ENCODE results near the gene ZSCAN22.

The ZSCAN22 gene

GRCh38 chr19:58351990-58352755 lies 25.4 kb downstream of the ZSCAN22 start:
- Mint-ChIP-seq H3K9me3 (ENCODE audit: low read depth) (no peaks in the 10 kb centered on the region), H3K36me3 (peaks cover 4% of the 10 kb centered on the region), H3K4me3 (no peak overlapping the region), H3K27me3 (no peaks in the 10 kb centered on the region), H3K27ac (no peak overlapping the region), H3K4me1 (ENCODE audit: low read depth) (peaks cover 30% of the 10 kb centered on the region)

- Mint-ChIP-seq H3K36me3 (peaks cover 4% of the 10 kb centered on the region), H3K9me3 (ENCODE audit: low read depth) (no peaks in the 10 kb centered on the region), H3K4me1 (ENCODE audit: low read depth) (peaks cover 30% of the 10 kb centered on the region), H3K27ac (no peak within 1 kb of the TSS), H3K4me3 (no peak within 1 kb of the TSS), H3K27me3 (no peaks in the 10 kb centered on the region)
Observed at GRCh38 chr19:58352760-58353671, 26.2 kb downstream of the ZSCAN22 start, which contains the start of gene A1BG. Gene A1BG (minus strand): TSS chr19:58353492. CDS start chr19:58353437, 55 bp downstream.

DNA sequence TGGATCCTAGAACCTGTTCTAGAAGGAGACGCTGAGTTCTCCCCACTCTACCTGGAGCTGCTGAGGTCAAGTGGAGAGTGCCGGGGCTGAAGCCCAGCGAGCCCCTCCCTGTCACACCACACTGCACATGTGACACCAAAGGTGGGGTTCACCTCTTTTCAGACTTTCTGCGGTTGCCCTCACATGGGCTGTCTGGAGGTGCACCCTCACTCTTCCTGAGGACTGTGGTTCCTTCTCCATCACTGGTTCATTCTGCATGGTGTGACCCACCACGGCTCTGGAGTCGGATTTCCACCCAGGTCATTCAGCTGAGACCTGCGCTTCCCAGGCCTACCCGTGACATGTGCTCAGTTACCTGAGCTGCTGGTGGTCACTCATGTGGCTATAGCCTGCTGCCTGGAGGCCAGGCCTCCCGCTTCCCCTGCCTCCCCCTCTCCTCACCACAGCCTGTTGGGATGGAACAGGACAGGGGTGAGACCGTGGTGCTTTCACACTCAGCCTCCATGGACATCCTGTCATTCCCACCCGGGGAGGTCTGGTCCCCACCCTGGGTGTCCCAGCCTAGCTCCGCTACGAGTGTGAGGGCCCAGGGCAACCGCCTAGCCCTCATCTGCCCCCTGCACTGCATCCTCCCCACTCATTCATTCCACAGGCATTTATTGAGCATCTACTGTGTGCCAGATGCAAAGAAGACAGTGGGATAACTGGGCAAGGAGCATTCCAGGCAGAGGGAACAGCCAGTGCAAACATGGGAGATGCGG lies 27.1 kb downstream of the ZSCAN22 start:
- H3K36me3 Mint-ChIP-seq, result peaks cover 4% of the 10 kb centered on the region
- H3K4me1 Mint-ChIP-seq (ENCODE audit: low read depth), result peaks cover 24% of the 10 kb centered on the region
- no peak overlapping the region for H3K27ac Mint-ChIP-seq
- no peaks in the 10 kb centered on the region for H3K27me3 Mint-ChIP-seq
- no peak overlapping the region for H3K4me3 Mint-ChIP-seq
- no peaks in the 10 kb centered on the region for H3K9me3 Mint-ChIP-seq (ENCODE audit: low read depth)

DNA sequence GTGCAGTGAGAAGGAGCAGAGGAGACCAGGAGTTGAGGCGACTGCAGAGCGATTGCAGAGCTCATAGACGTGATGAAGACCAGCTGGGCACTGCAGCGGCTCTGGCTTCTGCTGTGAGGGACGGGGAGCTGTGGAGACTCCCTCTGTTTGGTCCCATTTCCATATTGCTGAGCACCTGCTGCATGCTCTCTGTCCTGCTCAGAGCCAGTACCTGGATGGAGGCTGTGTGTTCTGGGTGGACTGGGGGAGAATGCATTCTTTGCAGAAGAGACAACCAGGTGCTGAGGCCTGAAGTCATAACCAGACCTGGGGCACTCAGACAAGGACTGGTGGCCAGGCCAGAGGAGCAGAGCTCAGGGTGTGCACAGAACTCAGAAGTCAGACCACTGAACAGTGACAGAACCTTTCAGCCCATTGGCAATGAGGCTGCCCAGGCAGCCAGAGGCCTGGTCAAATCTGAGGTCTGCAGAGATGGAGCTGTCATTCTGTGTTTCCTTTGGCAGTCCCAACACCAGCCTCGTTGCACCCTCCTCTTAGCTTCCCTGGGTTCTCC lies 27.8 kb downstream of the ZSCAN22 start:
- Mint-ChIP-seq H3K9me3 (ENCODE audit: low read depth) (no peaks in the 10 kb centered on the region), H3K36me3 (peaks cover 2% of the 10 kb centered on the region), H3K27ac (no peak overlapping the region), H3K4me1 (ENCODE audit: low read depth) (peaks cover 22% of the 10 kb centered on the region), H3K27me3 (no peaks in the 10 kb centered on the region), H3K4me3 (no peak overlapping the region)

DNA sequence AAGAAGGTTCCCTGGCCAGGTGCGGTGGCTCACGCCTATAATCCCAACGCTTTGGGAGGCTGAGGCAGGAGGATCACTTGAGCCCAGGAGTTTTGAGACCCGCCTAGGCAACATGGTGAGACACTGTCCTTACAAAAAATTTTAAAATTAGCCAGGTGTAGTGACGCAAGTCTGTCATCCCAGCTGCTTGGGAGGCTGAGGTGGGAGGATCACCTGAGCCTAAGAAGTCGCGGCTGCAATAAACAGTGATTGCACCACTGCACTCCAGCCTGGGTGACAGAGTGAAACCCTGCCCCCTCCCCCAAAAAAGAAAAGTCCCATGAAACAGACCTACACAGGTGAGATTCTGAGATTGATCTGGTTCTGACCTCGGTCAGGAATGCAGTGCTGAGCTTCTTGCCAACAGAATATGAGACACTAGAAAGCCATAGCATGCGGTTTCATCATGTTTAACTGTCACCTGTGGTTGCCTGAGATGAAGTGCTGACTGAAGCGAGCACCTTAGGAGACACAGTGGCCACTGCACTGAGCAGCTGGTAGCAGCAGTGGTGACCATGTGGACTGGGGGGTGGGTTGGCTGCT lies 28.5 kb downstream of the ZSCAN22 start:
- Mint-ChIP-seq H3K4me3 (peak overlapping the region; percentile 66), H3K27ac (no peak overlapping the region), H3K4me1 (ENCODE audit: low read depth) (peaks cover 22% of the 10 kb centered on the region), H3K27me3 (no peaks in the 10 kb centered on the region), H3K36me3 (no peaks in the 10 kb centered on the region), H3K9me3 (ENCODE audit: low read depth) (no peaks in the 10 kb centered on the region)

- H3K27me3 Mint-ChIP-seq, result no peaks in the 10 kb centered on the region
- H3K36me3 Mint-ChIP-seq, result no peaks in the 10 kb centered on the region
- H3K9me3 Mint-ChIP-seq (ENCODE audit: low read depth), result no peaks in the 10 kb centered on the region
- peak overlapping the region; percentile 52 for H3K4me3 Mint-ChIP-seq
- no peak overlapping the region for H3K27ac Mint-ChIP-seq
- H3K4me1 Mint-ChIP-seq (ENCODE audit: low read depth), result peaks cover 20% of the 10 kb centered on the region
Observed at GRCh38 chr19:58355908-58356765, 29.3 kb downstream of the ZSCAN22 start.

DNA sequence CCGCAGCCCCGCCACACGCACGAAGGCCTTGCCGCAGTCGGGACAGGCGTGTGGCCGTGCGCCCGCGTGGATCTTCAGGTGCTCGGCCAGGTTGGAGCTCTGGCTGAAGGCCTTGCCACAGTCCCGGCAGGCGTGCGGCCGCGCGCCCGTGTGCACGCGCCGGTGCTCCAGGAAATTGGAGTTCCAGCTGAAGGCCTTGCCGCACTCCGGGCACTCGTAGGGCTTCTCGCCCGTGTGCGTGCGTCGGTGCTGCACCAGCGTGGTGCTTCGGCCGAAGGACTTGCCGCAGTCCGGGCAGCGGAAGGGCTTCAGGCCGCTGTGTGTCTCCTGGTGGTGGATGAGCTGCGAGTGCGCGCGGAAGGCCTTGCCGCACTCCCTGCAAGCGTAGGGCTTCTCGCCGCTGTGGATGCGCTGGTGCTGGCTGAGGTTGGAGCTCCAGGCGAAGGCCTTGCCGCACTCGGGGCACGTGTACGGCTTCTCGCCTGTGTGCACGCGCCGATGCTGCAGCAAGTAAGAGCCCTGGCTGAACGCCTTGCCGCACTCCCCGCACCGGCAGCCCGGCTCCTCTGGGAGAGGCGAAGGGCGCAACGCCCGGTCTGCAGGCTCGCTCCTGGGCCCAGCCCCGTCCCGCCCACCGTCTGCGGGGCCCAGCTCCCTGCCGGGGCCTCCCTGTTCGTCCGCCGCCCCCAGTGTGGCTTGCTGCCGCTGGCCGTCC lies 30.1 kb downstream of the ZSCAN22 start:
- H3K27ac Mint-ChIP-seq, result no peak overlapping the region

GRCh38 chr19:58357481-58358145 lies 30.8 kb downstream of the ZSCAN22 start:
- no peaks in the 10 kb centered on the region for H3K9me3 Mint-ChIP-seq (ENCODE audit: low read depth)
- H3K27ac Mint-ChIP-seq, result no peak overlapping the region
- no peak overlapping the region for H3K4me3 Mint-ChIP-seq
- H3K27me3 Mint-ChIP-seq, result no peaks in the 10 kb centered on the region
- H3K4me1 Mint-ChIP-seq (ENCODE audit: low read depth), result peaks cover 25% of the 10 kb centered on the region
- H3K36me3 Mint-ChIP-seq, result no peaks in the 10 kb centered on the region

More for the DNA sequence above, 30.1 kb downstream of the ZSCAN22 start:
- H3K27me3 Mint-ChIP-seq, result no peaks in the 10 kb centered on the region
- H3K4me3 Mint-ChIP-seq, result peak overlapping the region; percentile 52
- H3K4me1 Mint-ChIP-seq (ENCODE audit: low read depth), result peaks cover 24% of the 10 kb centered on the region
- no peaks in the 10 kb centered on the region for H3K9me3 Mint-ChIP-seq (ENCODE audit: low read depth)
- no peaks in the 10 kb centered on the region for H3K36me3 Mint-ChIP-seq

DNA sequence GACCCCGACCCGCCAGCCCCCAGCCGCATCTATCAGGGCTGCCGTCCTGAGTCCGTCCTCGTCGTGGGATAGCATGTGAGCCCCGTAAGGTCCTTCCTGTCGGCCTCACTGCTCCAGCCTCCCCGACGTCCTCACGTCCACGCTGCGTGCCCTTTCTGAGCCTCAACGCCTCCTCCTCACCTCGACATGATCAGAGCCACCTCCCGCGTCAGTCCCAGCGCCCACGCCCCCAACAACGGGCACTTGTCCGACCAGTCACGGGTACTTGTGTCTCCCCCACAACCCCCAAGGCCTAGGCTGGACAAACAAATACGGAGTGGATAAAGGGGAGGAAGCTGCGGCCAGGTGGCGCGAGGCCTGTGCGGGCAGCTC lies 35.1 kb downstream of the ZSCAN22 start:
- Mint-ChIP-seq H3K4me1 (ENCODE audit: low read depth) (peaks cover 13% of the 10 kb centered on the region), H3K27me3 (no peaks in the 10 kb centered on the region), H3K36me3 (no peaks in the 10 kb centered on the region), H3K4me3 (peak overlapping the region; percentile 96), H3K27ac (peak overlapping the region; percentile 96), H3K9me3 (ENCODE audit: low read depth) (no peaks in the 10 kb centered on the region)

- Mint-ChIP-seq H3K4me1 (ENCODE audit: low read depth) (peaks cover 13% of the 10 kb centered on the region), H3K36me3 (no peaks in the 10 kb centered on the region), H3K9me3 (ENCODE audit: low read depth) (no peaks in the 10 kb centered on the region), H3K27ac (peak within 1 kb of the TSS; percentile 96), H3K27me3 (no peaks in the 10 kb centered on the region), H3K4me3 (peak within 1 kb of the TSS; percentile 96)
Observed at GRCh38 chr19:58362272-58362994, 35.6 kb downstream of the ZSCAN22 start, which contains the start of gene ZNF497. Gene ZNF497 (minus strand): TSS chr19:58362751. CDS start chr19:58357635, 5,116 bp downstream.

GRCh38 chr19:58364146-58364545 lies 37.4 kb downstream of the ZSCAN22 start:
- H3K27me3 Mint-ChIP-seq, result no peaks in the 10 kb centered on the region
- no peaks in the 10 kb centered on the region for H3K36me3 Mint-ChIP-seq
- no peak overlapping the region for H3K27ac Mint-ChIP-seq
- H3K4me1 Mint-ChIP-seq (ENCODE audit: low read depth), result peaks cover 9% of the 10 kb centered on the region
- no peaks in the 10 kb centered on the region for H3K9me3 Mint-ChIP-seq (ENCODE audit: low read depth)
- no peak overlapping the region for H3K4me3 Mint-ChIP-seq

Data from activated naive CD8-positive, alpha-beta T cell (primary cell).